Stimulated activated CD4-positive, alpha-beta T cell treated with anti-CD3 and anti-CD28 coated beads, Interleukin-15, amount 100 ng/mL, for 24 hours (primary cell): ENCODE measurements around the gene FNTB.

ENCODE experiments used
- DNase-seq: peaks from one replicate; pipeline ENCODE4 v3.0.0-alpha.2; 2020

The FNTB gene

DNA sequence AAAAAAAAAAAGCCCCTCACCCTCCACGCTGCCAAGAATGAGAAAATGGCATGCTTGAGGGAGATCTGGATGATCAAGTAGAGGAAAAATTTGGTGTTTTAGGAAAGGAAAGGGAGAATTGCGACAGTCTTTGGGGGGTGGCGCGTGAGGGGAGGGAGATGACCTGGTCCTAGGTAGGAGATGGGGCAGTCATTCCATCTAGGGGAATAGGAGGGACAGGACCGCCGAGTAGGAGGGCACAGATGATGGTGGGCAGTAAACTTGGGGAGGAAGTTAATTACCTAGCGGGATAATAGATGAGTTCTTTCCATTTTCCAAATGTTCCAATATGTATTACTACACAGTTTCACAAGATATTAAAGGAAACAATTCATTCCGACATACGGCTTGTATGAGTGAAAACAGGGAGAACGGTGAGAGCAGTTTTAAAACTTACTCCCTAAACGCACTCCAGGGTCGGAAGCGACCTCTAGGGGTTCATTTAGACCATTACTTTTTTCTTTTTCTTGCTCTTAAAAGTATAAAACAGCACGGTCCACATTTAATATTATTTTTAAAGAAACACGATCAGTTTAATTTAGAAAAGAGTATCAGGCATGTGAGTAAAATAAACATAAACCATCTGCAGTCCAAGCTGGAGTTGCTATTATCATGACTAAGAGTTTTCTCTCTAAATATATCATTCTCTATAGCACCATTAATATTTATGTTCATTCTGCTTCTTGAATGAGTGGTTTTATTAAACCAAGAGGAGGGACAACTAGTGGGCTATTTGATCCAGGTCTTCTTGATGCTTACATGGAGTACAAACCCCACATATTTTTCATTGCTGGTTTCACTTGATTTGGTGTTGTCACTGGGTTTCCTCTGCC lies 3.0 kb upstream of the FNTB start:
- peak; percentile 35 for DNase-seq

DNA sequence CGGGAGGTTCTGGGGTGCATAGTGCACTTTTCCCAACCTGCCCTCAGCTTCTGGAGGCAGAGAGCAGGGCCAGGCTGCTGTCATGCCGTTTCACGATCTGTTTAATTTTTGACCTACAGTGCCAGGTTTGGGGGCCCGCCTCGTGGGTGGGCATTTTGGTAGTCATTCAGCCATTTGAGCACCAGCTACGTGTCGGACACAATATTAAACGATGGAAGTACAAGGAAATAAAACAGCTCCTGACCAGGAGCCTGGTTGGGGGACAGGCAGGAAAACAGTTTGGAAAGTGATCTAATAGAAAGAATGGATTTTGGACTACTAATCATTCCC lies 708 bp downstream of the FNTB start:
- no peak for DNase-seq

DNA sequence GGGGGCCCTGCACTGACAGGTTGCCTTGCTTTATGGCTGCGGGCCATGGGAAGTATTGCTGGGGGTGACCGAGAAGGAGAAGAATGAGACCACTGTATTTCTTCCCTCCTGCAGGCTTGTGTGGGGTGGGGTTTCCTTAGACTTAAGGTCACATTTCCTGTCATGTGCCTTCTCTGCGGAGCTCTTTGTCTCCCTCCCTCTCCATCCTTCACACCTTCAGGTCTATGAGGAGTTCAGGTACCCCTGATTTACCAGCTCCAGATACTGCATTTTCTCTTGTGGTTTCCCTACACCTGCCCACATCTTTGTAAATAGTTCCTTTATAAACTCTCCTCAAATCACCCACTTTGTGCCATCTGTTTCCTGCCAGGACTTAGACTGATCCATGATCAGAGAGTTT lies 3.6 kb downstream of the FNTB start:
- no peak for DNase-seq

DNA sequence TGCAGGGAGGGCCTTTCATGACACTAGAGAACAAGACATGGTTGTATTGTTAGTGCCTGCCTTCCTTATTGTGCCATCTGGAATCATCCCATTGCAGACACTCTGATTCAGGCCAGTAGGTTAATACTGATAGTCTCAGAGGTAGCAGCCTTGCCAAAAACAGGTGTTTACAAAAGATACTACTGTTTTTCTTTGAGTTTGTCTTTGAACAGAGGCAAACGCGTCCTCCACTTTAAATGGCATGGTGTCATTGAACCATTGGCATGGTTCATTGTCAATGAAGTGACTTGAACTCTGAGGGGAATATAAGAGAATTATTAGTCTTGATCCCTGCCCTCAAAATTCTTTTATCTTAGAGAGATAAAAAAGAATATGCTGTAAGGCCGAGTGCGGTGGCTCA lies 4.2 kb downstream of the FNTB start:
- DNase-seq: no peak

DNA sequence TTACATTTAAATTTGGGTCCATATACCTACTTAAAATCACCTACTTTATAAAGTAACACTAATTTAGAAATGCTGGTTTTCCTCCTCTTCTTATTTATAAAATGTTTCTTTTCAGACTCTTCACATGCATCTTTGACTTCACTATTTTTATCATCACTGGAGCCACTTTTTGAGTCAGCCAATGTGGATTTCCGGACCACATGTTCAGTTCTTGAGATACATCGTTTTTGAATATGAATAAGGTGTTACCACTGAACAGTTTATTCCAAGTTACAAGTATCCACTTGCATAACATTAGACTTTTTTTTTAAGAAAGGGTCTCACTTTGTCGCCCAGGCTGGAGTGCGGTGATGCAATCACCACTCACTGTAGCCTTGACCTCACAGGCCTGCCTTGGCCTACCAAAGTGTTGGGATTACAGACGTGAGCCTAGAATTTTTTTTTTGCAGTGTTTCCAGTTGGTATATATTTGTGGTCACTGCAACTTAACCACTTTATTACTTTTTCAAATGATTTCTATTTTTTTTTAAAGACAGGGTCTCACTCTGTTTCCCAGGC lies 5.7 kb downstream of the FNTB start:
- no peak for DNase-seq

DNA sequence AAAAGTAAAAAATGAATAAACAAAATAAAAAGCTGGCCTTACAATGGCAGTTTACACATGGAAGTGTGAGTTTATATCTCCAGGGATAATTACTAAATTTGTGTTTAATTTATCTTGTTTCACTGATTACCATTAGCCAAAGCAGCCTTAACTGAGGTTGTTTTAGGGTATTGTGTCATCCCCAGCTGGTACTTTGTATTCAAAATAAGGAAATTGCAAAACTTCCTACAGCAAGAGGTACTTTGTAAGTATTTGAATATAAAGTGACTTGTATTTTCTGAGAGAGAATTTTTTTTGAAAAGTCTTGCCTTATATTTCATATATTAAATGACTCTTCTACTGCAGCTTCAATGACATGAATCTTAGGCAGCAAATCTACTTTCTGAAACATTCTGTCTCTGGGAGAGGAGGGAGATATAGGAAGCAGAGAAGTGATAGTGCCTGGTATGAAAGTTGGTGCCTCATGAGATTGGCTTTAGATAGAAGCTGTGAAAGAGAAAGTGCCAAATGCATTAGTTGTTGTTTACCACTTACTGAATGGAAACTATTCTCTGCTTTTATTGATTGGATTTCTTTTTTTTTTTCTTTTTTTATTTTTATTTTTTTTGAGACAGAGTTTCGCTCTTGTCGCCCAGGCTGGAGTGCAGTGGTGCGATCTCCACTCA lies 6.7 kb downstream of the FNTB start:
- no peak for DNase-seq

DNA sequence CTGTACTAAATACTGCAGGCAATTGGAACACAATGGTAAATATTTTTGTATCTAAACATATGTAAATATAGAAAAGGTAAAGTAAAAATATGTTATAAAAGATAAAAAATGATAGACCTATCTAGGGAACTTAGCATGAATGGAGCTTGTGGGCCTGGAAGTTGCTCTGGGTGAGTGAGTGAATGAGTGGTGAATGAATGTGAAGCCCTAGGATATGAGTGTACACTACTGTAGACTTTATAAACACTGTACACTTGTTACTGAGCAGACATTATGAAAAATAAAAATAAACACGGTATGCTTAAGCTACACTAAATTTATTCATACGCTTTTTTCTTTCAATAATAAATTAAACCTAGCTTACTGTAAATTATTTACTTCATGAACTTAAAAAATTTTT lies 7.8 kb downstream of the FNTB start:
- DNase-seq: no peak

DNA sequence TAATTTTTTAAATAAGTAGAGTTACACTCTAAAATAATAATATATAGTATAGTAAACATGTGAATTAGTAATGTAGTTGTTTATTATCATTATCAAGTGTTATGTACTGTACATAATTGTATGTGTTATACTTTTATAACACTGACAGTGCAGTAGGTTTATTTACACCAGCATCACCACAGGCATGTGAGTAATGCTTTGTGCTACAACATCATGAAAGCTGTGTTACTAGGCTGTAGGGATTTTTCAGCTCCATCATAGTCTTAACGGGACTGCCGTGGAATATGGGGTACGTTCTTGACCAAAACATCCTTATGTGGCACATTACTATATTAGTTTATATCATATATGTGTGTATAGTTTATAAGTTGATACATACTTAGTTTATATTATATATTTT lies 8.6 kb downstream of the FNTB start:
- no peak for DNase-seq

DNA sequence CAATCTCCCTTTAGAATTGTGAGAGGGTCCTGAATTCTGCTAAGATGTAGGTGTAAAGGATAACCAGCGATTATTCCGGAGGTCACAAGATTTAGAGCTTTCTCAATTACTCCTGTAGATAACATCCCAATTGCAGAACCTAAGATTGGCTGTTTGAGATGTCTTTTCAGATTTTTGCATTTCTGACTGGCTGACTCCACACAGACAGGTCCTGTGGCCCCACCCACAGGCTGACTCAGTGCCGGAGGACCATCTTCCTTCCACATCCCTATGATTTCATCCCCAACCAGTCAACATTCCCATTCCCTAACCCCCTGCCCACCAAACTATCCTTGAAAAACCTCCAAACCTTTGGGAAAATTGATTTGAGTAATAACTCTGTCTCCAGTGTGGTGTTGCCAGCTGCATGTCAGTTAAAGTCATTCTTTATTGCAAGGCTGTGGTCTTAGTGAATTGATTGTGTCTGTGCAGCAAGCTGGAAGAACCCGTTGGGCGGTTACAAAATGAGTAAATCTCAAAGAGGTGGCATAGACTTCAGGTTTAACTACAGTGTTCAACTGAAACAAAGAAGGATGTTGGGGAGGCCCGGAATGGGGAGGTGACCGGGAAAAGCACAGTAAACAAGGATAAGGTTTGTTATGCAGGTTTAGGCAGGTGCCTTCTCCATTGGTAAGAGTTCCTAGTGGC lies 10.6 kb downstream of the FNTB start:
- DNase-seq: no peak

DNA sequence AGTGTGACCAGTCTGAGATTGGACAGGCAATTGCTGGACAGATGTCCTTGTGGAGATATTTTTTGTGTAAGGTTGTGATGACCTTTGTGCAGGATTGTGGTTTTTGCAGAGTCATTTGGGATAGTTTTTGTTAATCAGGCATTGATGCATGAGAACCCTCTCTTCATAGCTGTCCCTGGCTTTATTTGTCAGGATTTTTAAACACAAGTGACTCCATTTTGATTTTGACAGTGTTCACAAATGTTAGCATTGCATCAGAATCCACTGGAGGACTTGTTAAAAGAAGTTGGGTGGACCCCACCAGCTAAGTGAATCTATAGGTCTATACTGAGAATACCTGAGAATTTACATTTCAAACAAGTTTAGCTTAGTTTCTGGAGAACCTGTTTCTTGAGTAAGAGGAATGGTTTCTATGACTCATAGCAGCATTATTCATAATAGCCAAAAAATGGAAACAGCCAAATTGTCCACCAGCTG lies 11.8 kb downstream of the FNTB start:
- DNase-seq: no peak

DNA sequence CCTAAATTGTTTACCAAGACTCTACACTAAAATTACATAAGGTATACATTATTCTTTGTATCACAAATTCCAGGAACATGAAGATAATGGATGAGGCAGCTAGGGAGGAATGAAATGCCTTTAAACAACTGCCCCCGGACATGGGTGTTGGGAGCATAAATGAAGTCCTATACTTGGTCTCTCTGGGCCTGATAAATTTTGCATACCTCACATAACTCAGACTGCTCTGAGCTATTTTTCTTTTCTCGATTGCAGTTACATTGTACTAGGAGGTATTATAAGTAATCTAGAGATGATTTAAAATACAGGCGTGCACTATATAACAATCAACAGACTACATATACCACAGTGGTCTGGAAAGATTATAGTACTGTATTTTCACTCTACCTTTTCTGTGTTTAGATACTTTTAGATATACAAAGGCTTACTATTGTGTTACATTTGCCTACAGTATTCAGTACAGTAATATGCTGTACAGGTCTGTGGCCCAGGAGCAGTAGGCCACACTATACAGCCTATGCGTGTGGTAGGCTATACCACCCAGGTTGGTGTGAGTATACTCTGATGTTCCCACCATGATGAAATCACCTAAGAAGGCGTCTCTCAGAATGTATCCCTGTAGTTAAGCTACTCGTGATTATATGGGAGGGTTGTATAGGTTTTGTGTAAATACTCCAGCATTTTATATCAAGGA lies 14.3 kb downstream of the FNTB start:
- no peak for DNase-seq

DNA sequence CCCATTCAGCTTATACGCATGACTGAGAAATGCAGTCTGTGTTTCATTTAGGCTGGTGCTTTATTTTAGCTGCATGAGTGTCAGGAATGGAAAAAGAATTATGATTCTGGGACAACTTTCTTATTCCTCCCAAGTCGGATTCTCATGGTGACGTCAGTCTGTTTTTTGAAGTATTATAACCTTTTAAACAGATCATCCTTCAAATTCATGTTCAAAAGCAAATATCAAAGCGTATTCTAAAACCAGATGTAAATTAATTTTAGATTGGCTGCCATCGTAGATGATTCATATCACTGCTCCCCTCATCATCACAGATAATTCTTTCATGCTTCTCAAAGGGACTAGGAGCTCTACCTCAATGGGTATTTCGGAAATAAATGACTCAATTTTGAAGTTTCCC lies 15.0 kb downstream of the FNTB start:
- no peak for DNase-seq

DNA sequence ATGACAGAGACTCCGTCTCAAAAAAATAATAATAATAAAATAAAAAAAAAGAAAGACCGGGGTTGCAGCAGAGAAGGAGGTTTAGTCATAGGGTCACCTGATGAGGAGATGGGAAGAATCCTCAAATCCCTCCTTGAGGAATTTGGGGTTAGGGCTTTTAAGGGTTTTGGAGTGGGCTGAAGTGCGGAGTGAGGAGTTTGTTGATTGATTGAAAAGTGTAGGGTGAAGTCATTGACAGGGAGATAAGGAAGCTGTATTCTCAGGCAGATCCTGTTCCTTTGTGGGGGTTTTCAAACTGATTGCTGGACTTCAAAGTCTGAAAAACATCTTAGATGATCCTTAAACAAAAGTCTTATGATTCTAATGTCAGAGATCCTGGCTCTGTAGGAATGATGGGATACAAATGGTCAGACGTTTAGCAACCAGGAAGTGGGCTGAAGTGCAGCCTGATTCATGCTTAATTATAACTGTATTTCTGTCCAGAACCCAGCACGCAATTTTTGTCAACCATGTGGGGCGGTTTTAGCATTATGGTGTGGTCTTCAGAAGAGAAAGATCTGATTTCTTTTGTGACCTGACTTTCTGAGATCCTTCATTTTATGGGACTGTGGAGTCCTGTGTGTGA lies 16.0 kb downstream of the FNTB start:
- DNase-seq: no peak

DNA sequence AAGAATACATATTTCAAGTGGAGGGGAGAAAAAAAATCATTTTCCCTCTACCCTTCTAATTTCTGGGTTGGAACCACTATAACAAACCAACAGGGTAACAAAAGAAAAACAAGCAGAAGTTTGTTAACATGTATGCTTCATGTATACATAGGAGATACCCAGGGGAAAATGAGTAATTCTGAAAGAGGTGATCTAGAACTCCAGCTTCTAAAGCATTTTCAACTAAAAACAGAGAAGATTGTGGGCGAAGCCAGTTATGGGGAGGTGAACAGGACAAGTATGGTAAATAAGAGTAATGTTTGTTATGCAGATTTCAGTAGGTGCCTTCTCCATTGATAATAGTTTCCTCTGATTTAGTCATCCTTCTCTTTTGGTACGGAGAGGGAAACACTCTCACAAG lies 16.7 kb downstream of the FNTB start:
- no peak for DNase-seq

DNA sequence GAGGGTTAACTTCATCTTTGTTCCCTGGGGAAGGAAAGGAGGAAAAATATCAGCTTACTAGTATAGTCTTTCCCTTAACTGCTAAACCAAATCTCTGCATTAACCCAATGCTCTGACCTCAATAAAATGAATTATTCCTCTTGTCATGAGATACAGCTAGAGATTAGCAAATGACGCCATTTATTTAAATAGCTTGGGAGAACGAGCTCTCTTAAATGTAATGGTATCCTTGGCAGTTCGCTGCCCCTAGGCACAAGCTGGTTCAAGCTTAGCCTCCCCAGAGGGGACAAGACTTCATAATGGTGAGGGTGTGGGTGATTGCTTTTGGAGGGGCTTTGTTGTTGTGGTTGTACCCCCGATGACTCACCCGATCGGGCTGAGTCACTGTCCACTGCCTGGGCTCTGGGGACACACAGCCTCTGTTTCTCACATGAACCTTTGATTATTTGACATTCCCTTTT lies 19.6 kb downstream of the FNTB start:
- no peak for DNase-seq

DNA sequence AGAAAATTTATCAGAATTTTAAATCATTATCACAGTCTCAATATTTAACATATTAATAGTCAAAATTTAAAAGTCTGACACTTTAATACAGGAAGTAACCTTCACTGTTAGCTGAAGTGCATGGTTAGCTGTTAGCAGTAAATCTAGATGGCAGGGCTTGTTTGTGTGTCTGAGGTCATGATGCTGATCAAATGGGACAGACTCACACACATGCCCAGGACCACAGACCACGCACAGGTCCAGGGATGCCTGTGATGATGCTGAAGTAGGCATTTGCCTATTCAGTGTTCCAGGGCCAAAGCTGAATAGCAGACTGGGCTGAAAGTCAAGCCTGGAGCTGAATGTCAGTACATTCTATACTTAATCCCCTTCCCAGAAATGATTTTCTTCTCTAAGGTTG lies 20.5 kb downstream of the FNTB start:
- no peak for DNase-seq

DNA sequence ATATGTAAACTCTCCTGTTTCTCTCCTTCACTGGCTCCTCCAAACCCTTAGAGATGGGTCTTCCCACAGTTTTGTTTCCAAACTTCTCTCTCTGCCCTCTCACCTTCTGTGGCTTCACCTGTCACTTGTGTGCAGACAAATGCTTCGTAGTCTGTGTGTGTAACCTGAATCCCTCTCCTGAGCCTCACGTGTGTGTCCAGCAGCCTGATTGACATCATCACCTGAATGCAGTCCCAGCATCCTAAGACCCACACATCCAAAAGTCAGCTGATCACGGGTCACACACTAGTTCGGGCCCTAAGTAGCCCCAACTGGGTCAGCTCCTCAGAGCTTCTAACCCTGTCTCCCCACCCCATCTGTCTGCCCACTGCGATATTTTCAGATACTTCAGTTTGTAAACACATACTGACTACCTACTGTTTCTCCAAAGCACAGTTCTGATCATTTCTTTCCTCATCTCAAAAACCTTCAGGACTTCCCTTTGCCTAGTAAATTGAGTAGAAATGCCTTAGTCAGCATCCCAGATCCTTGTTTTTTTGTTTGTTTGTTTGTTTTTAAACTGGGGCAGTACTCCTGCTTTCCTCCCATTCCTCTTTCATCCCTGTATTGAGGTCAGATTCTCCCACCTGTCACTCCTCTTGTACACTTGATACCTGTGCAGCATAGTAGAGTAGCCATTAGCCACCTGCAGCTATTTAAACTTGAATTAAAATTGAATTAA lies 23.7 kb downstream of the FNTB start:
- DNase-seq: no peak

DNA sequence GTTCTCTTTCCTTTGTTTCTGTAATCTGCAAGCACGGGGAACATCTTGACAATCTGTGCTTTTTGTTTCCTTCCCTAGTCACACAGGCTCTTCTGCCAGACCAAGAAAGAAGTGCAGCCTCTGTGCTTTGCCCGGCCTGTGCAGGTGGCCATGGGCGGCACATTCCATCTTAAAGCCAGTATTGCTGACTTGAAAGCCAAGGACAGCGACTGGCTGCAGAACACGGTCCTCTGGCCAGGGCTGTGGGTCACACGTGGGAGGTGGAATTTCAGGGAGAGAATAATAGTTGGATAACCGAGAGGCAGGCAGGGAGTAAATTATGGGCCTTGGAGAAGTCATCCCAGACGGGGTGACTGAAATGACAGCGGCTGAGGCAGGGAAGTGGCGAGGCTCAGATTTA lies 24.8 kb downstream of the FNTB start:
- DNase-seq: no peak

DNA sequence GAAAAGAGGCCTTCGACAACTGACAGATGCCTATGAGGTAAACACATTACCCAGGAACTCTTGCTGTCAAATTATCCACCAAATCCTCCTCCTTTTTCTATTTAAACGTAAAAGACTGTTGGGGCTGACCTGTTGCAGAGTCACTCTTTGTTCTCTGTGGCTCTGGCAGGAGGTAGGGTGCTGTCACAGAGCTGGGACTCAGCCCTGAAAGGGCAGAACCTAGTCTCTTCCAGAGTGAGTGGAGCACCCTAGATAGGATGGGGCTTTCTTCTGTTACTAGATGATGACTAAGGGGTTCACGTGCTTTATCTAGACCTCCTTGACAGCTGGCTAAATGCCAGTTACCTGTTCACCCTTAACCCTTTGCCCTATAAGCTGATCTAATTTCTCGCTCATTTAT lies 25.7 kb downstream of the FNTB start:
- no peak for DNase-seq

DNA sequence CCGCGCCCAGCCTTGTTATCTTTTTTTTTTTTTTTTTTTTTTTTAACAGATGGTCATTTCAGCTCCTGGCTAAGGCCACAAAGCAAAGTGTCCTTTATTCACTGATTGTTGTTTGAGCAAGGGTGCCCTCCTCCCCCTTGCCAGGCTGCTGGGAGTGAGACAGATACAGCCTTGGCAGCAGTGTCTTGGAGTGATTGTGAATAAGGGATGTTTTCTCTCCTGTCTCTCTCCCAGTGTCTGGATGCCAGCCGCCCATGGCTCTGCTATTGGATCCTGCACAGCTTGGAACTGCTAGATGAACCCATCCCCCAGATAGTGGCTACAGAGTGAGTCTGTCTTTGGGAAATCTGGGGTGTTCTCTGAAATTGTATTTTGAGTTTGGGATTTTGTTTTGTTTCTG lies 28.7 kb downstream of the FNTB start:
- DNase-seq: no peak

DNA sequence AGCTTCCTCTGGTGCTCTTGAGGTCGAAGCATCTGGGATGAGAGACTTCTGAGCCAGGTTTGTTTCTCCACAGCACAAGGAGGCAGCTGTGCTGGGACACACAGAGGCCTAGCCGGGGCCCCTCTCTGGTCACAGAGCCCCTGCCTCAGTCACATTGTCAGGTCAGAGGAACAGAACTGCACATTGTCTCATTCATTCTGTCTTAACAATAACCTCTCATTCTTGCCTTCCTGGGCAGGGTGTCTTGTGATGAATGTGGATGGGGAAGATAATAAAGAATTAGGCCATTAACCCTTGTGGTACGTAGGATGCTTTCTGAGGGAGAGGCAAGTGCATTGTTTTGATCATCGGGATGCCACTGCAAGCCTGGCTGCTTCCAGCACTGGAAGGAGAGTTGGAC lies 29.8 kb downstream of the FNTB start:
- DNase-seq: no peak
